EH (cell line): ENCODE results near the gene SYNJ2.
A peak's percentile ranks its signal among the peaks of the same experiment; 100 is the strongest.

Experiments used
- DNase-seq: peaks from one replicate; pipeline ENCODE4 v3.0.0-alpha.2; 2015; ENCODE audit warnings: low read depth

The SYNJ2 gene

DNA sequence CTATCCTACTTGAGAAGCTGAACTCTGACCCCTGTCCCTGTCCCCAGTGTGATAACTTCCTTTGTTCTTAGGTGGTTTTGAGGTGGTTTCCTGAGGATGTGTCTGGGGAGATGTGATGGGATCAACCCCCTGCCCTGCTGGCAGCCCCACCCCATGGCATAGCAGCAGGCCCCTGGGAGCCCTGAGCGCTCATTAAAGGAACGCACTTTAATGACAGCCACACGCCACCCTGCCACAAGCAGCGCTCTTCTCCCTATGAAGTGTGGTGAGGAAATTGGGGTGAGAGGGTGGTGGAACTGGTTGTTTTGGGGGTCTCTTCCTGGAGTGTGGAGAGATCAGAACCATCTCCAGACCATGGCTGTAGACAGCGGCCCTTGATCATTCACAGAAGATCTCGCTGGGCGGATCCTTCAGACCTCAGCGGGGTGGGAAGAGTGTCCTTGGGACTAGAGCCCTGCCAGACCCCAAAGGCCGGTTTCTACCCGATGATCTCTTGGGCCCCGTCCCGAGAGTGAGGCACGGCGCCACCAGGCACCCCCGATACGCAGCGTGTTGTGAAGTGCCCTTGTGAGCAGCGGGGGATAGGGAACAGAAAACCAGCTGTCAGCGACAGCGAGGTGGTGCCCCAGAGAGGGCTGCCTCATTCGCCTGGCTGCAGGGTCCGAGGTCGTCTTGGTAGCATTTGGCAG is 45.4 kb downstream of the SYNJ2 start:
- no peak for DNase-seq

GRCh38 chr6:158027590-158028285 is 46.1 kb downstream of the SYNJ2 start:
- DNase-seq, result no peak

GRCh38 chr6:158028421-158028820 is 46.8 kb downstream of the SYNJ2 start:
- DNase-seq, result no peak

- no peak for DNase-seq
Measured at GRCh38 chr6:158028876-158029275, 47.2 kb downstream of the SYNJ2 start.

DNA sequence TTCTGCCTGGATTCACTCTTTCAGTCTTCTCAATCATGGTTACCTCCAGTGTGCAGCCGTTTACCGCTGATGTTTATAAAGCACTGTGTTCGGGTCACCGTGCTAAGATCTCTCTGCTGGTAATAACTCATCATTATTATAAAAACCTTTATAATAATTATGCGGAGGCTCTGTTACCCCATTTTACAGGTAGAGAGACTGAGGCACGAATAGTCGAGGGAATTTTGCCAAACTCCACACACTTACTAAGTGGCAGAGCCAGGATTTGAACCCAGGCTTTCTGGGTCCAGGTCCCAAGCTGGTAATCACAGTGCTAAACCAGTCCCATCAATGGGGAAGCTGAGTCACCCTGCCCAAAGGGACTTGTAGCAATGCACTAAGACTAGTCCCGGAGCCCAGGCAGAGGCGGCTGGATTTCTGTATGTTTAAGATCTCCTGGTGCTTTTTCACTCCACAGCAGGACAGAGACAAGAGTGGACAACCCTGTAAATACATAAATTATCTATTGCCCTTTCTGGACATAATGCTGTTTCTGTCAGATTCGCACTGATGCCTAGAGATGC is 48.1 kb downstream of the SYNJ2 start:
- no peak for DNase-seq

DNA sequence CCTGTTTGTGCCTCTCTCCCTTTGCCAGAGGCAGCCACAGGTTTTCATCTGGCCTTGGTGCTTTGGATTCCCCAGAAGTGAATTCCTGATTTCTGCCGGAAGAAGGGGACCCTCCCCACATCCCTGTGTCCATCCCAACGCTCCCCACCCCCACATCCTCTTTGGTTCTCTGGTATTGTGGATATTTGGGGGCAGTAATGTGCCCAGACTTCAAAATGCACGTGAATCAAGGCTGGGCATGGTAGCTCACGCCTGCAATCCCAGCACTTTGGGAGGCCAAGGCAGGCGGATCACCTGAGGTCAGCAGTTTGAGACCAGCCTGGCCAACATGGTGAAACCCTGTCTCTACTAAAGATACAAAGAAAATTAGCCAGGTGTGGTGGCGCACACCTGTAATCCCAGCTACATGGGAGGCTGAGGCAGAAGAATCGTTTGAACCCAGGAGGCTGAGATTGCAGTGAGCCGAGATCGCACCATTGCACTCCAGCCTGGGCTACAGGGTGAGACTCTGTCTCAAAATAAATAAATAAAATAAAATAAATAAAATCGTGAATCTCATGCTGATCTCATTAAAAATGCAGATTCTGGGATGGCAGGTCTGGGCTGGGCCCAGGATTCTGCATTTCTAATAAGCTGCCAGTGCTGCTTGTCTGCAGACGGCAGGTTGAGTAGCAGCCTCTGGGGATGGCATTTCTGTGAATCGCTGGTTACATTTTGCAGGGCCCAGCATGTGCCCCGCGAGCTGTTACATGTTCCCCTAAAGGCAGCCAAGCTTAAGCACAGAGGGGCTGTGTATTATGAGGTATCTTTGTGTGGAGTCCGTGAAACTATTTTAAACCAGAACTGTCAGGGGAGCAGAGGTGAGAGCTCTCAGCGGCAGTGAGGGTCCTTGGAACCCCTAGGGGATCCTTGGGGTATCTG is 49.0 kb downstream of the SYNJ2 start:
- no peak for DNase-seq

DNA sequence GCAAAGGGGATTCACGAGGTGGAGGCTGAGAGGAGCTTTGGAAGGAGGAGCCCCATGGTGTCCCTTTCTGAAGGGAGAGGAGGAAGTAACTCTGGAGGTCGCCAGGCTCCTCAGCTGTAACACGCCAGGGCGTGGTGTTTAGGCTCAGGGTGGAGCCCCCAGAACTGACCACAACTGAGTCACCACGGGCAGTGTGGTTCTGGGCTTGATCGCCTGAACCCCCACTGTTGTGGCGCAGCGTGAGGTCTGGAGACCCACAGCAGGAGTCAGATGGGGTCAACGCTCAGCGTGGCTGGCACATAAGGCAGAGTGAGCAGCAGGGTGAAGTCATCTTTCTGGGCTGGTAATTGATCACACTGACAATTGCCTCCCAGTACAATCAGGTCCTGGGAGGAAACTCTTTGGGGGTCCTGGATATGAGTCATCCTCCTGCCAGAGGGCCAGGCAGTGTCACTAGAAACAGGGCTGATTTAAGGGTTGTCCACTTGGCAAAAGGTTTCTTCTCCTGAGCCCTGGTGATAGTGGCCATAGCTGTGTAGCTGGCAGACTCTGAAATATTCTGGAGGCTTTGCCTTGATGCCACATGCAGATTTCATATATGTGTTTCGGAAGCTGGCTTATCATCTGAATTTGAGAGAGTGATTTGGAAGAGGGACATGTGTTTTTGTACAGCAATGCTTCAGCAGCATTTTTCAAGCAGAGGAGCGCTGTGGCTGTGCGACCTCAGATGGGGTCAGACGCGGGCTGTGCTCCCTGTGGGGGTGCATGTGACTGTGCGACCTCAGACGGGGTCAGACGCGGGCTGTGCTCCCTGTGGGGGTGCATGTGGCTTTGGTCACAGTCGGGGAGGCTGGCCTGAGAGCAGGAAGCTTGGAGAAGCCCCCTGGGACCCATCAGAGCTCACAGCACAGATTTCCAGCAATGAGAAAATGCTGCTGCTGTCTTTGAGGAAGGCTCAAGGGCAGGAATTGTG is 50.0 kb downstream of the SYNJ2 start:
- peak; percentile 95 for DNase-seq

DNA sequence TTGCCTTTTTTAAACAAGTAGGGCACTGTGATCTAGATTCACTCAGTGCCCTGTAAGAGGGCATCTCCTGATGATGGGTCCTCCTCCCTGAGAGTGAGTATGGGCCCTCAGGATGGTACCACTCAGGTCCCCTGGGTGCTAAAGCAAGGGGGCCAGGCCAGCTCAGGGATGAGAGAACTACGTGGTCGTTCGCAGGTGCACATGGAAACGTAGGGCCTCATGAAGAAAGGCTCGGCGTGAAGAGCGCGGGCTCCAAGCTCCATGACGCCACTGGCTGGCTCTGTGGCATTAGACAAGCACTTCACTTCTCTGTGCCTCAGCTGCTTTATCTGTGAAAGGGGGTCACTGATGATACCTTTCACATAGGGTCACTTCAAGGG is 50.7 kb downstream of the SYNJ2 start:
- no peak for DNase-seq

- no peak for DNase-seq
Measured at GRCh38 chr6:158033077-158033750, 51.6 kb downstream of the SYNJ2 start.

DNA sequence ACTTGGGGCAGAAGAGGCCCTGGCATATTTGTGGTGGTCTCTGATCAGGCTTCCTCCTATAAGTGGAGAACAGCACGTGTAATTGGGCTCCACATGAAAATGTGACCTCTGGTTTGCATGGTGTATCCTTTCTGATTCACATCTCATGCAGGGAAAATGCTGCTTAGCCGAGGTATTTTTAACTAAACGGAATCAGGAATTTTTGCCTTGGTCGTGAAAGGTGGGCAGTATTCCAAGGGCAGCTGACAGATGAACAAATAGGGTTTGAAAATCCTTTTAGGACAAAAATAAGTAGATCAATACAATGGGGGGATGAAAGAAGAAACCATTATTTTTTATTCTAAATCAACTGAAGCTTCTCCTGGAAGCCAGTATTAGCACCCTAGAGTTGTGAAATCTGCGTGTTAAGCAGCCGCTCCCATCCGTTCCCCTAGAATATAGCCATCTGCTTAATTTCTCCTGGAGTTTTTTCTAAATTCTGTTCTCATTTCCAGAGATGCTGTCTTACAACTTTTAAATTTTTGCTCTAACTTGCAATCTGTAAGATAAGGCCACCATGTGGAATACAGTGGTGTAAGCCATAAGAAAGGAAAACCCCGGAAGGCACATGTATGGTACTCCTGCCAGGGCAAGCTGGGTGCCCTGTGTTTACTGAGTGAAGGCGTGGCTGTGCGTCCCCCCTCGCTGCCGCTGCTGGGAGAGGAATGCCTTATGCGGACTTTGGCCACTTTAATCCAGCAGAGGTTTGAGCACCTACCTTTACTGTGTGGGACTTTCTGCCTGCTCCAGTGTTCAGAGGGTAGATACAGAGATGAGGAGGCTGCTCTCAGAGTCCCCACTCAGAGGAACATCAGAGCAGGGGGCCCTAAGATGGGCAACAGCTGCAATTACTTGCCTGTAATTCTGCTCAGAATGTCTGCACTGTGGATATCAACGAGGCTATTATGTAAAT is 52.4 kb downstream of the SYNJ2 start:
- no peak for DNase-seq

GRCh38 chr6:158036261-158036660 is 54.6 kb downstream of the SYNJ2 start:
- DNase-seq, result no peak

DNA sequence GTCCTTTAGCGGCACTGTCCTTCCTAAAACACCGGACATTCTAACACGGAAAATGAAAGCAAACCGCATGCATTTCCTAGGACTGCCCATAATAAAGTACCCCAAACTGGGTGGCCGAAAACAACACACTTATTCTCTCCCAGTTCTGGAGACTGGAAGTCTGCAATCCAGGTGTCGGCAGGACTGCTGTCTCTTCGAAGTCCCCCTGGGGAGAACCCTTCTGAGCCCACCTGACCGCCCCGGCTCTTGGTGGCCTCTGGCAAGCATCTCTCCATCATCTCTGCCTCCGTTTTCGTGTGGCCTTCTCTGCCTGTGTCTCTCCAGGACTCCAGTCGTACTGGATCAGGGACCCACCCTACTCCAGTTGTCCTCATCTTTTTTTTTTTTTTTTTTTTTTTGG is 55.4 kb downstream of the SYNJ2 start:
- no peak for DNase-seq

GRCh38 chr6:158037771-158038170 is 56.1 kb downstream of the SYNJ2 start:
- DNase-seq, result no peak

DNA sequence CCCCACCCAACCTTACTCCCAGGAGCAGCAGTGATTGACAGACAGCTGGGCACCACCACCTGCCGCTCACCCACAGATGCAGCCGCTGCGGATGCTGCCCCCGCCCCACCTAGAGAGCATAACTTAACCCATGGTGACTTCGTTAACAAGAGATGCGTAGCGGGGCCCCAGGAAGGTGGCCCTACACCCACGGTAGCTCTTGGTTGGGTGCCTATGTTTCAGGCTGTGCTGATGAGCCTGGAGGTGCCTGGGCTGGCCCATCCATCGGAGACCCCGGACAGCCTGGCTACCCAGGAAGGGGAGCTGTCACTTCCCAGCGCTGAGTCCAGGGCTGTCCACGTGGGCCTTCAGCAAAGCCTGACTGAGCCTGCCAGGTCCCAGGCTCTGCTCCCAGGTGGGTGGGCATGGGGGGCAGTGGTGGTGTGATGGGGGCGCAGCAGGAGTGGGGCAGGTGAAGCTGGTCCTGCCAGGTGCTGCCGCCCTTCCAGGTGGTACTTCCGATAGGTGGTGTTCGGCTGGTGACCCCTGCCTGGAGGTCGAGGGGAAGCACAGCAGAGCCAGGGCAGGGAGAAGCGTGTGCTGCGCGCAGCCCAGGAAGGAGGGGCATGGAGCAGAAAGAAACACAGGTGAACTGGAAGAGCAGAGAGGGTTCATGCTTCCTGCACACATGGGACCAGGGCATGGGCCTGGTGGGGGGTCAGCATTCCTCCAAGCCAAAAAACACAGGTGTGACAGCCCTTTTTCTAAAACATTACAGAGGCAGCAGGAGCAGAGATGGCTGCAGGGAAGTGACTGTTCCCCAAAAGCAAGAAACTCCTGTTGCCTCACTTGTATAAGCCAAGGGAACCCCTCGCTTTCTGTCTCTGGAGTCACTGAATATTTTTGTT is 56.9 kb downstream of the SYNJ2 start:
- no peak for DNase-seq

- DNase-seq, result peak; percentile 50
Measured at GRCh38 chr6:158039178-158039557, 57.5 kb downstream of the SYNJ2 start.

- peak; percentile 50 for DNase-seq
Measured at GRCh38 chr6:158039571-158040050, 57.9 kb downstream of the SYNJ2 start.

DNA sequence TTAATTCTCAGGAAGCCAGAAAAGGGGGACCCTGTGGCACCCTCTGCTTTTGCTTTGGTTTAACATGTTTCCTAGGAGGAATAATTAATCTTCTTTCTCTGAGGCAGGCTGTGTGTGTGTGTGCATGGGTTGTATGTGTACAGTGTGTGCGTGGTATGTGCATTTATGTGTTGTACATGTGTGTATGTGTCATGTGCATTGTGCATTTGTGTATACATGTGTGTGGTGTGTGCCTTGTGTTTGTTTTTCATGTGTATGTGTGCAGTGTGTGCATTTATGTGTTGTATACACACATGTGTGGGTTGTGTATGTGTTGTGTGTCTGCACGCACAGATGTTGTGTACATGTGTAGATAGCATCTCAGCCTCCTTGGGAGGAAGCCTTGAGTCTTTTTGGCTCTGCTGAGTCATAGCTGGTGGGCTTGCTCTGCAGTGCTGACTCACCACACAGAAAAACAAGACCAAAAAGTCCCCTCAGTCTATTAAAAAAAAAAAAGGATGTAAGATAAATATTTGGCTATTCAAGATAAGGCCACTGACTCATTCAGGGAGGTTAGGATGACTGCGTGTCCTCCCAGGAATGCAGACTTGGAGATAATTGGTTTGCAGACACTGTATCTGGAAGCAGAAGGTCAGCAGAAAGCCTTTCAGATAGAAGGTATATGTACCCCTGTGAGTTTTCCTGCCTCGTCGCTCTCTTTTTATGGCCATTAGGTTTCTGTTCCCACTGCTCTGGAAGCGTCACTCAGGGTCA is 58.6 kb downstream of the SYNJ2 start:
- DNase-seq, result peak; percentile 99
